GM20000 (cell line): ENCODE results near the gene EXD3.

Experiments
- DNase-seq: peaks from one replicate; pipeline ENCODE4 v3.0.0; 2012; ENCODE audit warnings: low spot score
- CTCF ChIP-seq: IDR thresholded peaks from 2 replicates; pipeline ENCODE4 v1.5.1; 2012; ENCODE audit warnings: mild to moderate bottlenecking, control low read depth; ENCODE audit errors: extremely low read depth, missing control alignments

EXD3 gene

GRCh38 chr9:137355761-137356365, 67.1 kb downstream of the EXD3 start:
- no peak for TF ChIP-seq CTCF
- no peak for DNase-seq

- peak; percentile 17 for DNase-seq
- no peak for TF ChIP-seq CTCF
Measured at GRCh38 chr9:137354845-137355760, 67.9 kb downstream of the EXD3 start.

GRCh38 chr9:137354153-137354844, 68.7 kb downstream of the EXD3 start:
- no peak for DNase-seq
- no peak for TF ChIP-seq CTCF

GRCh38 chr9:137353223-137354152, 69.5 kb downstream of the EXD3 start:
- peak; percentile 25 for DNase-seq
- TF ChIP-seq CTCF: no peak

- TF ChIP-seq CTCF: no peak
- peak; percentile 16 for DNase-seq
Measured at GRCh38 chr9:137352511-137353222, 70.3 kb downstream of the EXD3 start.

- no peak for DNase-seq
- no peak for TF ChIP-seq CTCF
Measured at GRCh38 chr9:137351781-137352501, 71.0 kb downstream of the EXD3 start.
